GM23248 (cell line): ENCODE results near the gene TENM4.
"Not testable (repeated sequence)": the region's sequence is repeated elsewhere in the genome, so short reads cannot be mapped to it uniquely, and the experiment has no call there.

Source experiments
- EZH2 ChIP-seq: fragments of 200-600 bp; sonication (generic); IDR thresholded peaks from 2 replicates; pipeline ENCODE4 v1.6.1; 2018; ENCODE audit warnings: antibody characterized with exemption, mild to moderate bottlenecking; ENCODE audit not compliant: insufficient read depth, poor library complexity, severe bottlenecking
- EZH2phosphoT487 ChIP-seq: fragments of 200-600 bp; sonication (generic); IDR thresholded peaks from 2 replicates; pipeline ENCODE4 v1.6.1; 2018; ENCODE audit warnings: antibody characterized with exemption, moderate library complexity, mild to moderate bottlenecking, low read depth; ENCODE audit not compliant: insufficient read depth

- not testable (repeated sequence) for TF ChIP-seq EZH2, EZH2phosphoT487
Observed at GRCh38 chr11:79191716-79192115, 249.1 kb downstream of the TENM4 start.
